Fibroblast of lung (primary cell): ENCODE measurements around the gene BCAR3. TPM values are rescaled to one million over a fixed set of nuclear protein-coding genes. Genes with fewer than 3 reads are reported as not detected.
A peak's percentile ranks its signal among the peaks of the same experiment; 100 is the strongest.

Source experiments
- DNase-seq, 2 donors: peaks; one replicate each; pipeline versions ENCODE4 v3.0.0 to v3.0.0-alpha.2; 2010; ENCODE audit warnings: low read depth in 2 of 2
- H2AFZ ChIP-seq: 2 replicates; pipeline ENCODE4 v1.5.1; 2012; ENCODE audit warnings: low read length, control low read depth, inconsistent platforms
- H3K27ac ChIP-seq: 2 replicates; pipeline ENCODE4 v1.5.1; 2011; ENCODE audit warnings: low read length, control low read depth; ENCODE audit not compliant: insufficient read depth
- H3K27me3 ChIP-seq: 2 replicates; pipeline ENCODE4 v1.5.1; 2011; ENCODE audit warnings: mild to moderate bottlenecking, low read length; ENCODE audit not compliant: control insufficient read depth, insufficient read depth
- H3K36me3 ChIP-seq: 2 replicates; pipeline ENCODE4 v1.5.1; 2011; ENCODE audit warnings: low read length; ENCODE audit not compliant: control insufficient read depth, insufficient read depth
- H3K4me1 ChIP-seq: 2 replicates; pipeline ENCODE4 v1.5.1; 2011; ENCODE audit warnings: low read length; ENCODE audit not compliant: control insufficient read depth, insufficient read depth; ENCODE audit errors: extremely low read depth
- H3K4me2 ChIP-seq: 2 replicates; pipeline ENCODE4 v1.5.1; 2011; ENCODE audit warnings: low read length, control low read depth; ENCODE audit not compliant: insufficient read depth; ENCODE audit errors: extremely low read depth
- H3K4me3 ChIP-seq, 4 experiments: fragments of 200-600 bp in 1 of 4; sonication (generic) in 1 of 4; replicated peaks in 1 of 4; 2 replicates each; pipeline ENCODE4 v1.5.1; 2011 to 2016; ENCODE audit warnings: low read length in 4 of 4, low read depth in 3 of 4, mild to moderate bottlenecking in 3 of 4, control low read depth in 2 of 4, inconsistent platforms in 1 of 4, mixed read lengths in 1 of 4; ENCODE audit not compliant: insufficient read depth in 1 of 4; ENCODE audit errors: control extremely low read depth in 1 of 4
- H3K79me2 ChIP-seq: 2 replicates; pipeline ENCODE4 v1.5.1; 2012; ENCODE audit warnings: mild to moderate bottlenecking, low read length, inconsistent platforms; ENCODE audit not compliant: control insufficient read depth, insufficient read depth
- H3K9ac ChIP-seq: 2 replicates; pipeline ENCODE4 v1.5.1; 2011; ENCODE audit warnings: mild to moderate bottlenecking, low read length, control low read depth; ENCODE audit not compliant: insufficient read depth
- H3K9me3 ChIP-seq: 2 replicates; pipeline ENCODE4 v1.5.1; 2012; ENCODE audit warnings: low read depth, low read length; ENCODE audit not compliant: control insufficient read depth, insufficient read depth
- H4K20me1 ChIP-seq: 2 replicates; pipeline ENCODE4 v1.5.1; 2011; ENCODE audit warnings: low read length; ENCODE audit not compliant: control insufficient read depth, insufficient read depth; ENCODE audit errors: extremely low read depth
- CTCF ChIP-seq, 2 donors: IDR thresholded peaks in 1 of 2; conservative IDR thresholded peaks in 1 of 2; 1 replicate in 1 of 2; 2 replicates in 1 of 2; pipeline ENCODE4 v1.5.1; 2011 to 2012; ENCODE audit warnings: low read length in 2 of 2, control low read depth in 1 of 2, inconsistent platforms in 1 of 2, low read depth in 1 of 2, mild to moderate bottlenecking in 1 of 2
- EZH2 ChIP-seq: IDR thresholded peaks from 2 replicates; pipeline ENCODE4 v1.5.1; 2012; ENCODE audit warnings: low read length, control low read depth, mild to moderate bottlenecking; ENCODE audit errors: missing control alignments
- polyA plus RNA-seq, 2 donors: library from polyadenylated mRNA; depleted of rRNA in 1 of 2; stranded (reverse) in 1 of 2; unstranded in 1 of 2; fragments of >200 nt; gene quantifications; 2 replicates each; pipeline ENCODE4 v1.2.1, GENCODE V29; 2011 to 2012; ENCODE audit warnings: missing spikeins in 1 of 2
- total RNA-seq: library from RNA; depleted of rRNA; stranded (reverse); fragments of >200 nt; gene quantifications from 2 replicates; pipeline ENCODE4 v1.2.1, GENCODE V29; 2014

BCAR3 gene
- total and polyA plus RNA-seq, 2 donors (not counting 1 experiment from before 2014, with no cell fraction given) = 12.6 to 35.2 TPM

DNA sequence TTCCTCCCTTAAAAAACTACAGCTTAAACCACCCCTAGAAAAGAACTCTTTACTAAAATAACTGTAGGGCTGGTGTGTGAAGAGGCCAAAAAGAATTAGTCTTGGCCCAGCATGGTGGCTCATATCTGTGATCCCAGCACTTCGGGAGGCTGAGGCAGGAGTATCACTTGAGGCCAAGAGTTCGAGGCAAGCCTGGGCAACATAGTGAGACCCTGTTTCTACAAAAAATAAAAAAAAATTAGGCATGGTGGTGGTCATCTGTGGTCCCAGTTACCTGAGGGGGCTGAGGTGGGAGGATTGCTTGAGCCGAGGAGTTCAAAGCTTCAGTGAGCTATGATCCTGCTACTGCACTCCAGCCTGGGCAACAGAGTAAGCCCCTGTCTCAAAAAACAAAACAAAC, 44.9 kb downstream of the BCAR3 start:
- H4K20me1 ChIP-seq = no peaks in the 10 kb centered on the region
- H3K27ac ChIP-seq = no peak overlapping the region
- H3K4me2 ChIP-seq = no peak overlapping the region
- no peak overlapping the region for H3K9ac ChIP-seq
- H3K36me3 ChIP-seq = peaks cover 7% of the 10 kb centered on the region
- H3K27me3 ChIP-seq = no peaks in the 10 kb centered on the region
- H2AFZ ChIP-seq = no peak overlapping the region
- DNase-seq = no peak
- no peaks in the 10 kb centered on the region for H3K9me3 ChIP-seq
- H3K4me1 ChIP-seq = no peaks in the 10 kb centered on the region
- peaks cover 47% of the 10 kb centered on the region for H3K79me2 ChIP-seq
- TF ChIP-seq EZH2 (no peak), CTCF (conservative IDR thresholded peaks at IDR 0.05 in 1 of 2, IDR thresholded peaks at IDR 0.05 in 1 of 2; ENCODE audit: low read depth in 1 of 2, low read length in 2 of 2) (no peak)
- H3K4me3 ChIP-seq = no peak overlapping the region

GRCh38 chr1:93635614-93636543, 45.8 kb downstream of the BCAR3 start:
- no peak overlapping the region for H2AFZ ChIP-seq
- H3K4me1 ChIP-seq = no peaks in the 10 kb centered on the region
- no peak overlapping the region for H3K27ac ChIP-seq
- no peaks in the 10 kb centered on the region for H3K9me3 ChIP-seq
- TF ChIP-seq EZH2 = no peak
- no peak for TF ChIP-seq CTCF (conservative IDR thresholded peaks at IDR 0.05 in 1 of 2, IDR thresholded peaks at IDR 0.05 in 1 of 2; ENCODE audit: low read depth in 1 of 2, low read length in 2 of 2)
- no peak overlapping the region for H3K4me3 ChIP-seq
- DNase-seq = peak in 1 of 2 donors; percentile 58
- H3K79me2 ChIP-seq = peaks cover 52% of the 10 kb centered on the region
- no peak overlapping the region for H3K4me2 ChIP-seq
- no peak overlapping the region for H3K9ac ChIP-seq
- no peaks in the 10 kb centered on the region for H3K27me3 ChIP-seq
- peaks cover 10% of the 10 kb centered on the region for H3K36me3 ChIP-seq
- no peaks in the 10 kb centered on the region for H4K20me1 ChIP-seq

DNA sequence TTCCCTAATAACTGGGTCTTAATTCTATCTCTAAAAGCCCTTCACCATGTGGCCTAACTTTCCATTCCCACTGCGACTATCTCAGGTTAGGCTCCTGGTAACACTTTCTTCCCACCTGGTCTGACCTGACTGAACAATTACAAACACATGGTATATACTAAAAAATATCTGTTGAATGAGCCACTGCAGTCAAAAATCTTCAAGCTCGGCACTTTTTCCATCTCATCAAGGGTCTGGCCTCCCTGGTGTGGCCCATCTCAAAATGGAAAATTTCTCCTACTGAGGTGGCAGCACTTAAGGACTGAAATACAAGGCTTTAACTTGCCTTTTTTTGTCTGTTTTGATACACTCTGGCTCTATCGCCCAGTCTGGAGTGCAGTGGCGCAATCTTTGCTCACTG, 48.3 kb downstream of the BCAR3 start:
- Histone ChIP-seq H3K9me3 (no peaks in the 10 kb centered on the region), H3K9ac (no peak overlapping the region), H3K4me2 (no peak overlapping the region), H3K36me3 (peaks cover 8% of the 10 kb centered on the region), H3K4me1 (peaks cover 7% of the 10 kb centered on the region), H2AFZ (no peak overlapping the region), H3K27me3 (no peaks in the 10 kb centered on the region), H3K4me3 (no peak overlapping the region), H3K27ac (no peak overlapping the region), H4K20me1 (no peaks in the 10 kb centered on the region), H3K79me2 (peaks cover 48% of the 10 kb centered on the region)
- TF ChIP-seq EZH2 (no peak), CTCF (conservative IDR thresholded peaks at IDR 0.05 in 1 of 2, IDR thresholded peaks at IDR 0.05 in 1 of 2; ENCODE audit: low read depth in 1 of 2, low read length in 2 of 2) (no peak)
- no peak for DNase-seq
